ENCODE measurements around the gene TECPR2.
A peak's percentile ranks its signal among the peaks of the same experiment; 100 is the strongest.

TECPR2 gene

GRCh38 chr14:102426796-102427195, 64.1 kb downstream of the TECPR2 start:
- no peak for DNase-seq (ENCODE audit: low spot score)

- DNase-seq (ENCODE audit: low spot score), result no peak
Observed at GRCh38 chr14:102427642-102428041, 64.9 kb downstream of the TECPR2 start.

GRCh38 chr14:102430212-102430908, 67.6 kb downstream of the TECPR2 start:
- DNase-seq (ENCODE audit: low spot score), result no peak

DNA sequence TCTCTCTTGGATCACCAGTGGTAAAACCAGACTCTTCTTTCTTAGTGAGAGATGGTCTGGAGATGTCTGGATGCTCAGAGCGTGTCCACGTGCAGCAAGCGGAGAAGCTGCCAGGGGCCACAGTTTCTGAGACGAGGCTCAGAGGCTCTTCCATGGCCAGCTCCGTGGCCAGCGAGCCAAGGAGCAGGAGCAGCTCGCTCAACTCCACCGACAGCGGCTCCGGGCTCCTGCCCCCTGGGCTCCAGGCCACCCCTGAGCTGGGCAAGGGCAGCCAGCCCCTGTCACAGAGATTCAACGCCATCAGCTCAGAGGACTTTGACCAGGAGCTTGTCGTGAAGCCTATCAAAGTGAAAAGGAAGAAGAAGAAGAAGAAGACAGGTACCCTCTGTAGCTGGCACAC, 69.0 kb downstream of the TECPR2 start:
- no peak for DNase-seq (ENCODE audit: low spot score)

DNA sequence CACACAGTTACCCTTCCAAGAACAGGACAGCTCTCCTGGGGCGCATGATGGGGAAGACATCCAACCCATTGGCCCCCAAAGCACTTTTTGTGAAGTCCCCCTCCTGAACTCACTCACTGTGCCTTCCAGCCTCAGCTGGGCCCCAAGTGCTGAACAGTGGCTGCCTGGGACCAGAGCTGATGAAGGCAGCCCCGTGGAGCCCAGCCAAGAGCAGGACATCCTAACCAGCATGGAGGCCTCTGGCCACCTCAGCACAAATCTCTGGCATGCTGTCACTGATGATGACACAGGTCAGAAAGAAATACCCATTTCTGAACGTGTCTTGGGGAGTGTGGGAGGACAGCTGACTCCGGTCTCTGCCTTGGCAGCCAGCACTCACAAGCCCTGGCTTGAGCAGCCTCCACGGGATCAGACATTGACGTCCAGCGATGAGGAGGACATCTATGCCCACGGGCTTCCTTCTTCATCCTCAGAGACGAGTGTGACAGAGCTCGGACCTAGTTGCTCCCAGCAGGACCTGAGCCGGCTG, 72.0 kb downstream of the TECPR2 start:
- no peak for DNase-seq (ENCODE audit: low spot score)

DNA sequence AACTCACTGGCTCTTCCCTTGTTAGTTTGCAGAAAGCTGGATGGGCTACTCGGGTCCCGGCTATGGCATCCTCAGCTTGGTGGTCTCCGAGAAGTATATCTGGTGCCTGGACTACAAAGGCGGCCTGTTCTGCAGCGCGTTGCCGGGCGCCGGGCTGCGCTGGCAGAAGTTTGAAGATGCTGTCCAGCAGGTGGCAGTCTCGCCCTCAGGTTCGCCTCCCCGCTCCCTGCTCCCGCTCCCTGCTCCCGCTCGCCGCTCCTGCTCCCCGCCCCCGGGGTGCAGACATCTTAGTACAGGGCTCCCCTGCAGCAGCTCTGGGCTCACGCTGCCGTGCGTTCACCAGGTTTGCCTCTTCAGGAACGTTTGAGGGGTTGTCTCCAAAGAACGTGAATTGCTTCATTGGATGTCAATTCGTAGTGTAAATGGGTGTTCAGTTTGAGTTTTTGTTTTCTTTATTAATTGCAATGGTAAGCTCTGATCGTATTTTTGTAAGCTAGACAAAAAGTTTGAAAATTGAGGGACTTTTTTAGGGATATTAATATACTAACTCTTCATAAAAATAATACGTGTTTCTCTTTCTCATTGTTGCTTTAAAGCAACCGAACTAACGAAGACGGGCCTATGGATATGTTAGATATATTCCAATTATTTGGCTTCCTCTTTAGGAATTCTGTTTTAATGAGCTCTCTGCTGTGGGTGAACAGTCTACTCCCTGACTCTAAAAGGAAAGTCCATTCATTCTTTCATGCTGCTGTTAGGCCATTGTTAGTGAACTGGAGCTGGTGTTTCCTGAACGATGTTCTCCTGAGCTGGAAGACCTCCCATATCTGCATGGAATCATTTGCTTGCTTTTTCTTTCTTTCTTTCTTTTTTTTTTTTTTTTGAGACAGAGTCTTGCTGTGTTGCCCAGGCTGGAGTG, 75.5 kb downstream of the TECPR2 start:
- DNase-seq (ENCODE audit: low spot score), result peak; percentile 70

DNA sequence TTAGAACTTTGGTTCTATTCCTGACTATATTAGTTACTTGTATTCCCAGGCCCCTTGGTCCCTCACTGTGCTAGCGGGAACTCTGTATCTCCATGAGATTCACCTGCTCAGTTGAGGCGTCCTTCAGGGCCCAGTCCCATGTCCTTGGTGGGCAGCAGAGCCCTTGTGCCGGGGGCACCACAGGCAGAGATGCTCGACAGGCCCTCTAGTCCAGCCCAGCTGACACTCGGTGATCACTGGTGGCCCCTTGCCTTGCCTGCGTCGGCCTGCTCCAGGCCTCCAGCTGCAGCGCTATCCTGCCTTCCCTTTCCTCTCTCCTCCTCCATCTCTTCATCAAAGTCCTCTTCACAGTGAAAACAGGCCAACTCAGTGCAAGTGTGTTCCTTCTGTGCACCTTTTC, 76.8 kb downstream of the TECPR2 start:
- no peak for DNase-seq (ENCODE audit: low spot score)

GRCh38 chr14:102440392-102440791, 77.7 kb downstream of the TECPR2 start:
- DNase-seq (ENCODE audit: low spot score), result no peak

- DNase-seq (ENCODE audit: low spot score), result no peak
Observed at GRCh38 chr14:102442241-102443211, 79.8 kb downstream of the TECPR2 start.

- DNase-seq (ENCODE audit: low spot score), result no peak
Observed at GRCh38 chr14:102445066-102445465, 82.3 kb downstream of the TECPR2 start.

- no peak for DNase-seq (ENCODE audit: low spot score)
Observed at GRCh38 chr14:102445641-102446040, 82.9 kb downstream of the TECPR2 start.

- peak; percentile 15 for DNase-seq (ENCODE audit: low spot score)
Observed at GRCh38 chr14:102450206-102451063, 87.7 kb downstream of the TECPR2 start.

DNA sequence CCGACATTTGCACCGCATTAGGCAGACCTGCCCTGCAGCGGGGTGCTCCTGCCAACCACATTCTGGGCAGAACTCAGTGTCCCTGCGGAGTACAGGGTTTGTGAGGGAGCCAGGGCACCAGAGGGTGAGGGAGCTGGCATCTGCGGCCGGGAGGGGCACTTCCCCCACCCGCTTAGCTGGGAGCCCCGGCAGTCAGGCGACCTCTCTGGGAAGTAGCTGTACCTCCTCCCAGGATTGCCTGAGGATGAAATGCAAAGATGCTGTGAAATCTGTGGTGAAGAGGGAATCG, 88.3 kb downstream of the TECPR2 start:
- DNase-seq (ENCODE audit: low spot score), result no peak

- DNase-seq (ENCODE audit: low spot score), result no peak
Observed at GRCh38 chr14:102452302-102452701, 89.6 kb downstream of the TECPR2 start.

GRCh38 chr14:102454711-102455110, 92.0 kb downstream of the TECPR2 start:
- no peak for DNase-seq (ENCODE audit: low spot score)

GRCh38 chr14:102457509-102457908, 94.8 kb downstream of the TECPR2 start:
- no peak for DNase-seq (ENCODE audit: low spot score)

- DNase-seq (ENCODE audit: low spot score), result no peak
Observed at GRCh38 chr14:102461490-102462338, 99.0 kb downstream of the TECPR2 start.

- no peak for DNase-seq (ENCODE audit: low spot score)
Observed at GRCh38 chr14:102462391-102462790, 99.7 kb downstream of the TECPR2 start.

GRCh38 chr14:102464006-102464405, 101.3 kb downstream of the TECPR2 start:
- DNase-seq (ENCODE audit: low spot score), result no peak

GRCh38 chr14:102464846-102465341, 102.2 kb downstream of the TECPR2 start:
- no peak for DNase-seq (ENCODE audit: low spot score)
